ENCODE data around the gene DGAT2L6.
"Not testable (repeated sequence)": the region's sequence is repeated elsewhere in the genome, so short reads cannot be mapped to it uniquely, and the experiment has no call there.

GRCh38 chrX:70243601-70244000 lies 66.3 kb downstream of the DGAT2L6 start:
- TF ChIP-seq CTCF, POLR2A (IDR thresholded peaks at IDR 0.05): not testable (repeated sequence)

Data from body of pancreas (tissue), 4 donors.